ENCODE data around the gene SLC39A10.

SLC39A10 gene

DNA sequence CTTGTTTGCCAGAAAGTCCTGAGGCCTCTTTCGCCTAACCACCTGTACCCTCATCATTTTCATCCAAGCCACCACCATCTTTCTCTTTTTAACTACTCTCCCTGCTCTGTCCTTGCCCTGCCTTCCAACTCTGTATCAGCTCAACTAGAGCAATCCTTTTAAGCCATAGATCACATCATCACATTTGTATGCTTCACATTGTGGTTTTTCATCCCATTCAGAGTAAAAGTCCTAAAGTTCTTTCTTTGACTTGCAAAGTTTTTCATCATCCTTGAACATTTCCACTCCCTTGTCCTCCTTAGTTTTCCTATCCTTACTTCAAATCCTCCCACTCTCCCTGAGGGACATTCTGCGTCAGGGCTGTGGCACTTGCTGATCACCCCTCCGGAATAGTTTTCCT lies 73.9 kb downstream of the SLC39A10 start:
- DNase-seq, result no peak

DNA sequence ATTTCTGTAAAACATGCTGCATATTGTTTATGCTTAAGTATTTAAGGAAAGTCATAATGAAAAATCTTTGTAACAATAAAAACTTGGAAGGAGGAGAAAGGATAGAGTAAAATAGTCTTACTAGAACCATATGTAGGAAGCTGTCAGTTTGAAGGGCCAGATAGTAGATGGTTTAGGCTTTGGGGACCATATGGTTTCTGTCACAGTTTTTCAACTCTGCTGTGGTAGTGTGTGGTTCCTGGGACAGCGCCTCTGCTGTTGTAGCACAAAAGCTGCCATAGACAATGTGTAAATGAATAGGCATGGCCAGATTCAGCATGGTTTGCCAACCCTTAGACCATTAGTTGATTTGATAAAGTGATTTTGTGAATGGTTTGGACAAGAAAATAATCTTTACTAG lies 75.5 kb downstream of the SLC39A10 start:
- no peak for DNase-seq

DNA sequence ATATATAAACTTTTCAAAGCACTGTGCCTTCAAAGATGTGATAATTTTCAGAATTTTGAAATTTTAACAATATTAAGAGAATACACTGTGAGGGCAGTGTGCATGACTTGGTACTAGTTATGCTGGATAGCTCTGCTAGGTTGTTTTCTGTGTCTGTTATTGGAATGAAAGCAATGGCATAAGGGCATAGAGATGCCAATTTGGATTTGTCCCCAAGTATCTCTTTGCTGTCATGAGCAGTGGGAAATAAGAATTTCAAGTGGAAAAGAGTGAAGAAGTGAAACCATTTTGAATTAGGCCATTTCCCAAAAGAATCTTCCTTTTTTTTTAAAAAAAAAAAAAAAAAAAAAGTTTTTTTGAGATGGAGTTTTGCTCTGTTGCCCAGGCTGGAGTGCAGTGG lies 76.8 kb downstream of the SLC39A10 start:
- no peak for DNase-seq

DNA sequence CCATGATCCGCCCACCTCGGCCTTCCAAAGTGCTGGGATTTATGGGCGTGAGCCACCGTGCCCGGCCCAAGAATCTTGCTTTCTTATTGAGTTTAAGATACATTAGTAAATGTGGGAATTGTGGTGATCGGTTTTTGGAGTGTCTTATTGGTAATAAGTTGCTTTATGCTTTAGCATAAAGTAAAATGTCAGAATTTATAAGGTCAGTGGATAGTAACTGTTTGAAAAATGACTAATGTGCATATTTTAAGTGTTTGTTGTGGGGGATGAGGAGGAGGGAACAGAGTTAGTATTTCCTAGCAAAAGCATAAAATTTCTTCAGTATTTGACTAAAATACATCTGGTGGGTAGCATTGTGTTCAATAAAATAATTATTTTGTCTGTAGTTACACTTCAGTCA lies 77.4 kb downstream of the SLC39A10 start:
- no peak for DNase-seq

DNA sequence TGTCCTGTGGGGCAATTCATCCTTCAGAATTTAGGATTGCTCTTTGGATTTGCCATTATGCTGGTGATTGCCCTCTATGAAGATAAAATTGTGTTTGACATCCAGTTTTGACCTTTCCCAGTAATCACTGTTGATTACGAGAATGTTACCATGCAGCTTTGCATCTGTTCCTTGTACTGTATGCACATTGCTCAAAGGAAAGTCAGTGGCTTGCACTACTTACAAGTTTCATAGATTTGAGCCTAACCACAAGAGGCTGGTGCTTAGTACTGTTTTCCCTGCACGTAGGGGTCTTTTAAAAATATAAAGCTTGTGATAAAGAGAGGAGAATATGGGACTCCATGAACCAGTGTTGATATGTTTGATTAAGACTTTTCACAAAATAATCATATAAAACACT lies 77.9 kb downstream of the SLC39A10 start:
- no peak for DNase-seq

DNA sequence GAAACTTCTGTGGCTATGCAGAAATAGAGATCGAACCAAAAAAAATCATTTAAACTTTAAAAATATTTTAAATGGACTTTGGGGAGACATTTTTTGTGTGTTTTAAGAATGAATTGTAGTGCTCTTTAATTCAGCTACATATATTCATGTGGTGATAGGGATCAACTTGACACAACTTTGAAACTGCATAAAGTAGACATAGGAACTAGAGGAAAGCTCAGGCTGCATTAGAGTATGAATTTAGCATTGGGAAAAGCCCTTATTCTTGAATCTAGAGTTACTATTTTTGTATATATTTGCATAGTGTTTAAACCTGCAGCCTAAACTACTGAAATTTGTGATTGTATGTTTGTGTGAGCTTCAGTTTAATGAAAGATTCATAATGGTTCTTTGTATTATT lies 78.3 kb downstream of the SLC39A10 start:
- DNase-seq, result no peak

DNA sequence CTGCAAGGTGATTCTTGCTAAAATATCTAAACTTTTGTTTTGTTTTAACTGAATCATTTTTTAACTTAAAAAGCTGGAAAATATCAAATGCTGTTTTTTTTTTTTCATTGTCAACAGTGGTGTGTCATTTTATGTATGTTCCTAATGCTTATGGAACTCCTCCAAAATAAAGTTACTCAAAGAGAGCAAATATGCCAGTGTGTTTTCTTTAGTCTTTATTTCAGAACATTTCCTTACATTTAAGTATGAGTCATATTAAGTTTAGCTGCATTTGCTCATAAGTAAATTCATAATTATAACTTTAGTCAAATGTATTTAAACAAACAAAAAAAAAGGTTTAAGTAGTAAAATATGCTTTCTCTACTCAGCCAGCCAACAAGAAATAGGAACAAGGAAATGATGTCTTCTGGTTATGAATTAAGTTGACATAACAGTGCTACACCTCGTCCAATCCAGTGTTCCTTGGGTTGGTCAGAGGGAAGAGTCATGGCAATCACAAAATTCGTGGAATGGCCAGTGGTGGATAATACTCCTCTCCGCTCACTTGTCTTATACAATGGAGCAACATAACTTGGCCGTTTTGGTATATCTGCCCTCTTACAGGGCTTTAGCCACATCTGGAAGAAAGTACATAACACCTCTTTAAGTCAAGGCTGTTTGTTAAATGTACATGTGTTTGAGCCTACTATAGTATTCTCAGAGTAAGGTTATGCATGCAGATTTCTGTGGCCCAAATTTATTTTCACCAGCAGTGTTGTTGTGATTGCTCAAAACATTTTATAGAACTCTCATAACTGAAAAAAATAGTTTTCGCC lies 80.7 kb downstream of the SLC39A10 start:
- DNase-seq, result no peak

DNA sequence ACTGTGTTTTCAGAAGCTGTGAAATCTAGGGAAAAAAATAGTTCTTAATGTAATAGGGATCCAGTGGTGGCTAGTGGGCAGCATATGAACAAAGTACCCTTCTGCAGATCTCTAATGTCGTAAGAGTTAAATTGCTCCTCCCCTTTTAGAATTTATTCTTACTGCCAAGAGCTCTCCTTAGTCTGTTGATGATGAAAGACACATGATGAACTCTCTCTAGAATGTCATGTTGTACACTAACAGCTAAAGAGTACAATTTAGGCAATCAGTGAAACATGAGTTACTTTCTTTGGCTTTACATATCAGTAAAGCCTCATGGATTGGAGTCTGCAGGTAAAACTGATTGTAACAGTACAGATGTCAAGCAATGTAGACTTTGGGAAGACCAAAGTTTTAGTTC lies 84.2 kb downstream of the SLC39A10 start:
- DNase-seq, result no peak

DNA sequence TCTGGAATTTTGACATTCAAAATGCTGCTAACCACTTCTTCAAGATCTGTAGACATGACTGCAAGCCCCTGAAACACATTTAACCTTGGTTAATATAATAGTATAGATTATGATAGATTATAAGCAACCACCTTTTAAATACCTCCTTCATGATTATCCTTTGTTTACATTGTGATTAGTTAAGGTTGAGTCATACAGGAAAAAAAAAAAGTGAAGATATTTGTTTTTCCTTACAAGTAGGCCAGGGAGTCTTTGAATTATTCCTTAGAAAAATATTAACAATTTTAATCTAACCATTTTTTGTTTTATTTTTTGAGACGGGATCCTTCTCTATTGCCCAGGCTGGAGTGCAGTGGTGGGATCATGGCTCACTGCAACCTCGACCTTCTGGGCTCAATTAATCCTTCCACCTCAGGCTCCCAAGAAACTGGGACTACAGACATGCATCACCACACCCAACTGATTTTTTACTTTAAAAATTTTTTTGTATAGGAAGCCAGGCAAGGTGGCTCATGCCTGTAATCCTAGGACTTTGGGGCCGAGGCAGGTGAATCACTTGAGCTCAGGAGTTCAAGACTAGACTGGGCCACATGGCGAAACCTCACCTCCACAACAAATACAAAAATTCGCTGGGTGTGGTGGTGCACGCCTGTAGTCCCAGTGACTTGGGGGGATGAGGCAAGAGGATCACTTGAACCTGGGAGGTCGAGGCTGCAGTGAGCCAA lies 99.4 kb downstream of the SLC39A10 start:
- DNase-seq, result no peak

DNA sequence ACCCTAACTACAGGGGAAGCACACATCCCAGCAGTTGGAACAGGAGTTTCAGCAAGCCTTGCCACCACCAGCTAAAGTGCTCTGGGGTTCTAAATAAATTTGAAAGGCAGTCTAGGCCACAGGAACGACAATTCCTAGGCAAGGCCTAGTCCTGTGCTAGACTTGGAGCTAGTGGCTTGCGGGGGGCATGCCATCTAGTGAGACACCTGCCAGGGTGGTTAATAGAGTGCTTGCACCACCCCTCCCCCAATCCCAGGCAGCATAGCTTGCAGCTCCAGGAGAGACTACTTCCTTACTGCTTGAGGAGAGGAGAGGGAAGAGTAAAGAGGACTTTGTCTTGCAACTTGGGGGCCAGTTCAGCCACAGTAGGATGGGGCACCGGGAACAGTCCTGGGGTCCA lies 101.8 kb downstream of the SLC39A10 start:
- DNase-seq, result no peak

DNA sequence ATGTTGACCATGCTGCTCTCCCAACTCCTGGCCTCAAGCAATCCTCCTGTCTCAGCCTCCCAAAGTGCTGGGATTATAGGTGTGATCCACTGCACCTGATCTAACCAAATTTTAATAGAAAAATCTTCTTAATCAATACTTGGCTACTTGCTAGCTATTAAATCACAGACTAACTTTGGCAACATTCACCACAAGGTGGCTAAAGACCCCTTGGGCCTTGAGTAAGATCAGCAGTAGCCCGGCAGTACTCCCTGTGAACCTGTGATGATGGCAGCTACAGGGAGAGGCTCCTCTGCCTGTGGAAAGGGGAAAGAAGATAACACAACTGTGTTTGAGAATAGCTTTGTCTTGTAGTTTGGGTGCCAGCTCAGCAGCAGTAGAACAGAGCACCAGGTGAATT lies 102.9 kb downstream of the SLC39A10 start:
- DNase-seq, result no peak

DNA sequence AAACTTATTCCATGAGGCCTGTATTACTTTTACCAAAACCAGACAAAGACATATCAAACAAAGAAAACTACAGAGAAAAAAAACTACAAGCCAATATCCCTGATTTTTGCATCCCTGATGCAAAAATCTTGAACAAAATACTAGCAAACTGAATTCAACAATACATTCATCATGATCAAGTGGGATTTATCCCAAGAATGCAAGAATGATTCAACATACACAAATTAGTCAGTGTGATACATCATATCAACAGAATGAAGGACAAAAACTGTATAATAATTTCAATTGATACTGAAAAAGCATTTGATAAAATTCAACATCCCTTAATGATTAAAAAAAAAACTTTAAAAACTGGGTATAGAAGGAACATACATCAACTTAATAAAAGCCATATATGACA lies 106.8 kb downstream of the SLC39A10 start:
- DNase-seq, result no peak

DNA sequence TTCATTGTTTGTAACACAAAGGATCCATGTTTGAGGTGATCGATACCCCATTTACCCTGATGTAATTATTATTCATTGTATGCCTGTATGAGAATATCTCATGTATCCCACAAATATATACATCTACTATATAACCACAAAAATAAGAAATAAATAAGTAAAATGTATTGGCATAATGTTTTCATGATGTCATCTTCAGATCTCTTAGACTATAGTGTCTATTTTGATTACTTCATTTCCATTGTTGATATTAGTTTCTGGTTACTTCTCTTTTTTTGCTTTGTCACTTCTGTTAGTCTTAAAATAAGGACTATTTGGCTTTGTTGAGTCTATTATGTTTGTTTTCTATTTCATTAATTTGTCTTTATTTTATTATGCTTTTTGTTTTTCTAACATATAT lies 109.7 kb downstream of the SLC39A10 start:
- no peak for DNase-seq

DNA sequence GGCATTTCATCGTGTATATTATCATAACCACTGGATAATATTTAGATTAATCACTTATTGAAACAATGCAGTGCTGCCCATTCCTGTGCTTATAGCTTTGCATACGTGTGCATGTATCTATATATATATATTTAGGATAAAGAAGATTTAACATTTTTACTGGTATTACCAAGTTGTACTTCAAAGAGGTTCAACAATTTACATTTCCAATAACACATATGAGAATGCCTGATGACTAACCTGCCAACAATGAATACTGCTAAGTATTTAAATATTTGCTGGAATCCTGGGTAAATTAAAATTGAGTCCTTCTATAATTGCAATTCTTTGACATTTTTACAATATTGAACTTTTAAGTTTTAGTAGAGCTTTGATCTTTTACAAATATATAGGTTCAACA lies 111.4 kb downstream of the SLC39A10 start:
- DNase-seq, result no peak

DNA sequence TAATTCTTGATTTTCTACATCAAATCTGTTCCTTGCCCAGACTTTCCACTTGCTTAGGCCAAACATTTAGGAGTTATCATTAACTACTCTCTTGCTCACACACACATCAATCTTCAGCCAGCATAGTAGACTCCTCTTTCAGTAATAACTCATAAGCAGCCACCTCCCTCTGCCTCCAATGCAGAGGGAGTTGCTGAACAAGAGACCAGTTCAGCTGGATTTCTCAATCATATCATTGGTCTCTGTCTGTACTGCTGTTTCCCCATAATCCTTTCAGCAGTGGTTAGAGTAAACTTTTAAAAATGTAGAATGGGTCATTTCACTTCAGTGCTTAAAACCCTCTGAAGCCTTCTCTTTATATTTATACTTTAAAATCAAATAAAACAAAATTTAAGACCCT lies 112.9 kb downstream of the SLC39A10 start:
- DNase-seq, result no peak

DNA sequence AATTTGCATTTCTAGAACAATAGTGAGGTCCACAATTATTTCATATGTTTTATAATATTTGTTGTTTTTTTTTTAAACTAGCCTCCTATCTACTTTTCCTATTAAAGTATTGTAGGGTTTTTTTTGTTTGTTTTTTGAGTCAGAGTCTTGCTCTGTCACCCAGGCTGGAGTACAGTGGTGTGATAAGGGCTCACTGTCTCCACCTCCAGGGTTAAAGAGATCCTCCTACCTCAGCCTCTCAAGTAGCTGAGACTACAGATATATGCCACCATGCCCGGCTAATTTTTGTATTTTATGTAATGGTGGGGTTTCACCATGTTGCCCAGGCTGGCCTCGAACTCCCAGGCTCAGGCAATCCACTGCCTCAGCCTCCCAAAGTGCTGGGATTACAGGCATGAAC lies 122.5 kb downstream of the SLC39A10 start:
- no peak for DNase-seq

DNA sequence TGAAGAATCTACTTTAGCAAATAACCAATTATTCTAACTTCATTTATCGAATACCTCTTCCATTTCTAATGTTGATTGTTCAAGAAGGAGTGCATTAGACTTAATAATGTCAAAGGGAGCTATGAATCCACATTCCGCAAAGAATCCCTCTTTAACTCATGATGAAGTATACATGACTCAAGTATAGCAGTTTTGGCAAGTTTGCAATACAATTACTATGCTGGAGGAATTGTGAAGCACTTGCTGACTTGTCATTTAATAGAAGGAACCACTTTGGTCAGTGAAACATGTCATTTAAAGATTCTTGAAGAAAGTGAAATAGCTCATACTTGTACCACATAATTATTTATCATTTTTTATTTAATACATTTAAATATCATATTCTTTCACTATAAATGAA lies 125.1 kb downstream of the SLC39A10 start:
- no peak for DNase-seq
